Naive thymus-derived CD4-positive, alpha-beta T cell (primary cell): ENCODE results near the gene MTRFR. TPM values are rescaled to one million over a fixed set of nuclear protein-coding genes. Genes with fewer than 3 reads are reported as not detected.
"Not testable (repeated sequence)": the region's sequence is repeated elsewhere in the genome, so short reads cannot be mapped to it uniquely, and the experiment has no call there.

Experiments used
- ATAC-seq: fragments of 150-1000 bp; cut with Tn5 transposase; 2 replicates; pipeline ENCODE4 v1.10.0; 2021; ENCODE audit warnings: mild to moderate bottlenecking, moderate library complexity
- CTCF ChIA-PET: fragments of 350-600 bp; sonication (Branson Sonifier 250); formaldehyde crosslinking; loops from one replicate; lab custom pipeline; 2021; ENCODE audit warnings: antibody characterized with exemption; lab: Charles Lee
- POLR2A ChIA-PET: fragments of 350-600 bp; sonication (Branson Sonifier 250); formaldehyde crosslinking; loops from one replicate; lab custom pipeline; 2021; ENCODE audit warnings: antibody characterized with exemption, inconsistent platforms; lab: Charles Lee
- DNase-seq, 9 donors: peaks; one replicate each; pipeline versions ENCODE4 v3.0.0 to v3.0.0-alpha.2; 2020 to 2022; ENCODE audit warnings: mixed read lengths in 1 of 9
- H3K27ac ChIP-seq: one replicate; pipeline ENCODE4 v1.7.0; 2013; ENCODE audit warnings: mild to moderate bottlenecking, low read depth, low read length, moderate library complexity
- H3K27me3 ChIP-seq, 2 donors: one replicate each; pipeline ENCODE4 v1.7.0; 2013; ENCODE audit warnings: low read length in 2 of 2, mild to moderate bottlenecking in 2 of 2, moderate library complexity in 2 of 2; ENCODE audit not compliant: control insufficient read depth in 2 of 2, insufficient read depth in 2 of 2
- H3K36me3 ChIP-seq, 3 experiments: 1 replicate in 2 of 3; 2 replicates in 1 of 3; pipeline ENCODE4 v1.7.0; 2013; ENCODE audit warnings: low read length in 3 of 3, mild to moderate bottlenecking in 3 of 3, moderate library complexity in 1 of 3; ENCODE audit not compliant: insufficient read depth in 3 of 3, control insufficient read depth in 2 of 3
- H3K4me1 ChIP-seq, 2 donors: one replicate each; pipeline ENCODE4 v1.7.0; 2013; ENCODE audit warnings: low read length in 2 of 2, mild to moderate bottlenecking in 2 of 2, moderate library complexity in 1 of 2; ENCODE audit not compliant: control insufficient read depth in 2 of 2, insufficient read depth in 2 of 2
- H3K4me3 ChIP-seq: 2 replicates; pipeline ENCODE4 v1.7.0; 2013; ENCODE audit warnings: mild to moderate bottlenecking, low read length
- H3K9me3 ChIP-seq, 3 experiments: 1 replicate in 2 of 3; 2 replicates in 1 of 3; pipeline ENCODE4 v1.7.0; 2013; ENCODE audit warnings: low read length in 3 of 3; ENCODE audit not compliant: control insufficient read depth in 2 of 3
- H3K27ac Mint-ChIP-seq, 9 donors: one replicate each; pipeline ENCODE4 v1.8.0; 2020 to 2022; ENCODE audit warnings: mixed read lengths in 9 of 9, mild to moderate bottlenecking in 8 of 9, moderate library complexity in 5 of 9, inconsistent platforms in 2 of 9
- H3K27me3 Mint-ChIP-seq, 5 donors: one replicate each; pipeline ENCODE4 v1.8.0; 2021 to 2022; ENCODE audit warnings: mixed read lengths in 5 of 5, mild to moderate bottlenecking in 1 of 5
- H3K36me3 Mint-ChIP-seq, 5 donors: one replicate each; pipeline ENCODE4 v1.8.0; 2020 to 2022; ENCODE audit warnings: mixed read lengths in 5 of 5, mild to moderate bottlenecking in 3 of 5, inconsistent platforms in 1 of 5
- H3K4me1 Mint-ChIP-seq, 7 donors: one replicate each; pipeline ENCODE4 v1.8.0; 2020 to 2022; ENCODE audit warnings: mixed read lengths in 7 of 7, mild to moderate bottlenecking in 3 of 7, inconsistent platforms in 1 of 7
- H3K4me3 Mint-ChIP-seq, 10 donors: one replicate each; pipeline ENCODE4 v1.8.0; 2020 to 2022; ENCODE audit warnings: mild to moderate bottlenecking in 10 of 10, mixed read lengths in 10 of 10, moderate library complexity in 6 of 10, inconsistent platforms in 2 of 10
- H3K9me3 Mint-ChIP-seq, 11 donors: one replicate each; pipeline ENCODE4 v1.8.0; 2020 to 2022; ENCODE audit warnings: mixed read lengths in 11 of 11, mild to moderate bottlenecking in 4 of 11, inconsistent platforms in 1 of 11, moderate library complexity in 1 of 11
- intact Hi-C, 2 donors: fragments of 100-400 bp; cut with micrococcal nuclease; formaldehyde crosslinking; loops; one replicate each; pipeline ENCODE4 v1.15.1; 2023
- polyA plus RNA-seq, 2 donors: library from polyadenylated mRNA; unstranded; fragments of 300-500 nt; fragmentation: Illumina TruSeq; gene quantifications; one replicate each; pipeline ENCODE4 v1.2.3, GENCODE V29; 2021
- total RNA-seq, 6 experiments: library from RNA in 5 of 6; stranded (reverse) in 5 of 6; gene quantifications; 1 replicate in 5 of 6; 2 replicates in 1 of 6; pipeline ENCODE4 v1.2.3 and lab custom pipeline; 2021 to 2026

MTRFR gene
- total and polyA plus RNA-seq, 7 experiments from 2014 or later, result 26.8 to 60.3 (median 42.6) TPM

DNA sequence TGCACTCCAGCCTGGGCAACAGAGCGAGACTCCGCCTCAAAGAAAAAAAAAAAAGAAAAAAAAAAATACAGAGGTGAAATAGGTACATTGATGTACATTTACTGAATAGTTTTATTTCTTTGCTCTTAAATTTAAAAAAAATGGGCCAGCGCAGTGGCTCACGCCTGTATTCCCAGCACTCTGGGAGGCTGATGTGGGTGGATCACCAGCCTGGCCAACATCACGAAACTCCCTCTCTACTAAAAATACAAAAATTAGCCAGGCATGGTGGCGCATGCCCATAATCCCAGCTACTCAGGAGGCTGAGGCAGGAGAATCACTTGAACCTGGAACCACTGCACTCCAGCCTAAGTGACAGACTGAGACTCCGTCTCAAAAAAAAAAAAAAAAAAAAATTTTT lies 25.4 kb upstream of the MTRFR start:
- H3K4me3 ChIP-seq, H3K27ac ChIP-seq, intact Hi-C loops, H3K4me1 ChIP-seq, H3K4me3 Mint-ChIP-seq, H3K27ac Mint-ChIP-seq, DNase-seq, H3K4me1 Mint-ChIP-seq, H3K9me3 Mint-ChIP-seq, H3K27me3 Mint-ChIP-seq, ATAC-seq, H3K9me3 ChIP-seq, H3K27me3 ChIP-seq: not testable (repeated sequence)
- peaks cover 4 to 54% (median 10%) of the 10 kb centered on the region in 3 experiments for H3K36me3 ChIP-seq
- ChIA-PET CTCF (interaction anchor here (0.6 to 0.9 kb wide), 2 partner anchors 15 to 135 kb away, joined by 3 to 5 read pairs; no protein-coding TSS in a partner anchor), POLR2A (interaction anchor here (0.9 kb wide), 1 partner anchor 196 kb away, joined by 4 read pairs; no protein-coding TSS in a partner anchor)
- H3K36me3 Mint-ChIP-seq, result peaks cover 10 to 40% (median 26%) of the 10 kb centered on the region in 5 donors

DNA sequence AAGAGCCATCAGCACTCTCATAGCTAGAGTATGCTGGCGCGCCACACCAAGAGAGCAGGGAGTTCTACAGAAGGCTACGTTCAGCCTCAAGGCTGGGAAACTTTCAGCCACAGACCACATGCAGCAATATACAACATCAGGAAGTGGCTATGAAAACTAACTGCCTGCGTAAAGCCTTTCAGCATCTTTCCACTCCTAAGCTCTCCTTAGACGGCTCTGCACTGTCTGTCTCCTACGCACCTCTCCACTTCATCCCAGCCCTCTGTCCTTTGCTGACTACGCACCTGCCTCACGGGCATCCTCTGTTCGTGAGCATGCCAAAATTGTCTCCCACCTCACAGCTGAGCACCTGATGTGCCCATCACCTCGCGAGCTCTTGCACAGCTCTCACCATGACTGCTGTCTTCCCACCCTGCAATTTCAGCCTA lies 10.0 kb upstream of the MTRFR start:
- peaks cover 0 to 11% (median 9%) of the 10 kb centered on the region in 3 experiments for H3K36me3 ChIP-seq
- POLR2A ChIA-PET, result interaction anchor here (0.6 to 5.7 kb wide), 15 partner anchors 9 to 709 kb away, joined by 3 to 189 read pairs (median 4); partner anchors contain the start of genes ATP6V0A2, MPHOSPH9, MTRFR and OGFOD2

DNA sequence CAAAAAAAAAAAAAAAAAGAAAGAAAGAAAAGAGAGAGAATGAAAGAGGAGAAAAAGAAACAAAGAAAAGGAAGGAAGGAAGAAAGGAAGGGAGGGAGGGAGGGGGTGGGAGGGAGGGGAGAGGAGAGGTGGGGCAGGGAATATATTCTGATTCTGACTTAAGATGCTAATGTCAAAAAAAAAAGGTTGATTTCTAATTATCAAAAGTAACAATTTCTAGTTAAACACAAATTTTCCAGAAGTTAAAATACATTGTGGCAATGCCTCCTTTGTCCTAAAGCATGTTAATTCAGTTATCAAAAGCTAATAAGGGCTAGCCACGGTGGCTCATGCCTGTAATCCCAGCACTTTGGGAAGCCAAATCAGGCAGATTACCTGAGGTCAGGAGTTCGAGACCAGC lies 7.8 kb upstream of the MTRFR start:
- no peak overlapping the region for H3K4me3 Mint-ChIP-seq
- DNase-seq (no peak), ATAC-seq (no peak)
- H3K27ac Mint-ChIP-seq, result peak overlapping the region in 8 of 9 donors; percentile 33 to 92 (median 56)
- Histone ChIP-seq H3K27ac (no peak overlapping the region), H3K9me3 (no peaks in the 10 kb centered on the region), H3K27me3 (no peaks in the 10 kb centered on the region), H3K4me1 (peaks cover 12 to 27% of the 10 kb centered on the region in 2 donors), H3K36me3 (peaks cover 0 to 9% (median 5%) of the 10 kb centered on the region in 3 experiments), H3K4me3 (no peak overlapping the region)
- intact Hi-C loops, result no loop called here
- no peaks in the 10 kb centered on the region for H3K9me3 Mint-ChIP-seq
- CTCF ChIA-PET, result interaction anchor here (0.6 to 3.4 kb wide), 4 partner anchors 12 to 181 kb away, joined by 3 to 21 read pairs (median 5); no protein-coding TSS in a partner anchor
- H3K27me3 Mint-ChIP-seq, result no peaks in the 10 kb centered on the region
- H3K36me3 Mint-ChIP-seq, result peaks cover 0 to 29% (median 11%) of the 10 kb centered on the region in 5 donors
- peaks cover 33 to 68% (median 63%) of the 10 kb centered on the region in 7 donors for H3K4me1 Mint-ChIP-seq
- POLR2A ChIA-PET, result interaction anchor here (0.6 to 5.7 kb wide), 10 partner anchors 7 to 359 kb away, joined by 3 to 189 read pairs (median 5); partner anchors contain the start of genes MPHOSPH9, MTRFR and TMED2

More for the DNA sequence above, 10.0 kb upstream of the MTRFR start:
- H3K9me3 ChIP-seq, result no peaks in the 10 kb centered on the region
- no peaks in the 10 kb centered on the region for H3K27me3 ChIP-seq
- peak overlapping the region; percentile 87 to 99 (median 95) for H3K27ac Mint-ChIP-seq
- peaks cover 3 to 15% of the 10 kb centered on the region in 2 donors for H3K4me1 ChIP-seq
- H3K27ac ChIP-seq, result peak overlapping the region; percentile 57
- DNase-seq, result peak; percentile 19 to 79 (median 67)
- H3K4me1 Mint-ChIP-seq, result peaks cover 21 to 46% (median 42%) of the 10 kb centered on the region in 7 donors
- intact Hi-C loops, result loop anchor here (1.0 to 2.0 kb wide), 4 partner anchors 10 to 142 kb away; partner anchors contain the start of genes MPHOSPH9 (in 2 of the 2), MTRFR (in 2 of the 2) and SBNO1 (in 1 of the 2)
- H3K36me3 Mint-ChIP-seq, result peaks cover 0 to 28% (median 11%) of the 10 kb centered on the region in 5 donors
- ATAC-seq, result peak; percentile 98
- no peaks in the 10 kb centered on the region for H3K9me3 Mint-ChIP-seq
- H3K4me3 ChIP-seq, result peak overlapping the region; percentile 49
- peak overlapping the region; percentile 68 to 93 (median 78) for H3K4me3 Mint-ChIP-seq
- CTCF ChIA-PET, result interaction anchor here (0.6 to 2.8 kb wide), 10 partner anchors 9 to 254 kb away, joined by 3 to 22 read pairs (median 4); partner anchors contain the start of genes MPHOSPH9 and MTRFR
- H3K27me3 Mint-ChIP-seq, result no peaks in the 10 kb centered on the region

DNA sequence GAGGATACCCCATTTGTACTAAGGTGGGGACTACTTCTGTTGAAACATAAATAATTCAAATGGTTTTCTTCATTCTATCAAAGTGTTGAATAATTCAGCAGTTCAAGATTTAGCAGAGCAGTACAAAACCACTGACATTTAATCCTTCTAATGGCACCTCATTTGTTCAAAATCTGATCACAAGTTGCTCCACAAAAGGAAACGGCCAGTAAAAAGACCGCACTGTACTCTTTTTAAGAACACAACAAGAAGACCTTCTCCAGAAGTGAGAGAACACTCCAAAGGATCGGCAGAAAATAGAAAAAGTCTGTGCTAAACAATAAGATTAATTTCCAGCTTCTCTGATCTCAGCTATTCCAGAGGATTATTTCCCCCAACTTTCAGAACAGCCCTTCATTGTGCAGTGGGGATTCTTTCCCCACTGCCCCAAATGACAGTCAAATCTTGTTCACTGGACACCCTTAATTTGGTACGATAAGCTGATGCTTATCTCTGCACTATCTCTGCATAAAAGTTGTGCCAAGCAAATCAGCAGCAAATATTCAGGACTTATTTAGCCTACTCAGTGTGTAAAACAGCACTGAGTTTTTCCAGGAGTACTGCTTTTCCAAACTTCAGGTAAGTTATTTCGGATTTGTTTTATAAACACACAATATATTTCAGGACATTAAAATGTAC lies 5.5 kb upstream of the MTRFR start:
- ChIA-PET POLR2A (interaction anchor here (1.0 to 2.7 kb wide), 4 partner anchors 10 to 252 kb away, joined by 4 to 10 read pairs (median 5); partner anchors contain the start of gene OGFOD2), CTCF (interaction anchor here (1.1 to 3.4 kb wide), 3 partner anchors 10 to 14 kb away, joined by 3 to 21 read pairs (median 8); no protein-coding TSS in a partner anchor)
- no peaks in the 10 kb centered on the region for H3K9me3 Mint-ChIP-seq
- peaks cover 41 to 82% (median 73%) of the 10 kb centered on the region in 7 donors for H3K4me1 Mint-ChIP-seq
- intact Hi-C loops, result no loop called here
- Histone ChIP-seq H3K4me3 (no peak overlapping the region), H3K27ac (no peak overlapping the region), H3K36me3 (peaks cover 0 to 3% (median 0%) of the 10 kb centered on the region in 3 experiments), H3K27me3 (no peaks in the 10 kb centered on the region), H3K9me3 (no peaks in the 10 kb centered on the region), H3K4me1 (peaks cover 12 to 31% of the 10 kb centered on the region in 2 donors)
- H3K4me3 Mint-ChIP-seq, result peak overlapping the region in 8 of 10 donors; percentile 5 to 97 (median 37)
- H3K27me3 Mint-ChIP-seq, result no peaks in the 10 kb centered on the region
- H3K27ac Mint-ChIP-seq, result peak overlapping the region in 7 of 9 donors; percentile 22 to 69 (median 58)
- DNase-seq (no peak), ATAC-seq (no peak)
- H3K36me3 Mint-ChIP-seq, result peaks cover 0 to 24% (median 3%) of the 10 kb centered on the region in 5 donors

DNA sequence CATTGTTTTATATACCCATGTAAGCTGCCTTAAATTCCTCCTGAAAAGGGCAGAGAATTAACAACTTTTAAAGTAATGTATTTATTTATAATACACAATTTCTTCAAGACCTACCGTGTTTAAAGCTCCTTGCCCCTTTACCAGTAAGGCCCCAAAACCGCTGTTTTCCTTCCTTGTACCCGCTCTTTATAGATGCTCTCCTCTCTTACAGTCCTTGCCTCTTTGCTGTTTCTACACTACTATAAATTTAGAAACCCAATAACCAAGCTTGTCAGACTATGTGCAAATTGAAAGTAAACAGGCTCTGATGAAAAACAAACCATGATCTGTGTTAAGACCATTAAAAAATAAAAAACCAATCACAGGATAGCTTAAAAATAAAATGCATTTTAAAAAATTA lies 4.2 kb upstream of the MTRFR start:
- Mint-ChIP-seq H3K27ac (peak overlapping the region; percentile 46 to 89 (median 73)), H3K9me3 (peaks cover 0 to 5% (median 0%) of the 10 kb centered on the region in 11 donors), H3K36me3 (peaks cover 0 to 32% (median 3%) of the 10 kb centered on the region in 5 donors), H3K27me3 (peaks cover 0 to 4% (median 0%) of the 10 kb centered on the region in 5 donors), H3K4me1 (peaks cover 37 to 81% (median 69%) of the 10 kb centered on the region in 7 donors), H3K4me3 (peak overlapping the region; percentile 45 to 97 (median 74))
- Histone ChIP-seq H3K27me3 (no peaks in the 10 kb centered on the region), H3K9me3 (no peaks in the 10 kb centered on the region), H3K4me3 (peak overlapping the region; percentile 38), H3K27ac (peak overlapping the region; percentile 55), H3K36me3 (peaks cover 0 to 8% (median 0%) of the 10 kb centered on the region in 3 experiments), H3K4me1 (peaks cover 15 to 26% of the 10 kb centered on the region in 2 donors)
- intact Hi-C loops, result no loop called here
- ChIA-PET POLR2A (interaction anchor here (0.6 to 2.7 kb wide), 9 partner anchors 9 to 1635 kb away, joined by 3 to 12 read pairs (median 4); partner anchors contain the start of gene KMT5A), CTCF (interaction anchor here (0.8 to 2.6 kb wide), 4 partner anchors 9 to 33 kb away, joined by 3 to 8 read pairs (median 4); no protein-coding TSS in a partner anchor)
- no peak for ATAC-seq
- no peak for DNase-seq
